ENCODE data around the gene SGPL1. TPM values are rescaled to one million over a fixed set of nuclear protein-coding genes. Genes with fewer than 3 reads are reported as not detected.
"Not testable (repeated sequence)": the region's sequence is repeated elsewhere in the genome, so short reads cannot be mapped to it uniquely, and the experiment has no call there.

The SGPL1 gene, protein sequence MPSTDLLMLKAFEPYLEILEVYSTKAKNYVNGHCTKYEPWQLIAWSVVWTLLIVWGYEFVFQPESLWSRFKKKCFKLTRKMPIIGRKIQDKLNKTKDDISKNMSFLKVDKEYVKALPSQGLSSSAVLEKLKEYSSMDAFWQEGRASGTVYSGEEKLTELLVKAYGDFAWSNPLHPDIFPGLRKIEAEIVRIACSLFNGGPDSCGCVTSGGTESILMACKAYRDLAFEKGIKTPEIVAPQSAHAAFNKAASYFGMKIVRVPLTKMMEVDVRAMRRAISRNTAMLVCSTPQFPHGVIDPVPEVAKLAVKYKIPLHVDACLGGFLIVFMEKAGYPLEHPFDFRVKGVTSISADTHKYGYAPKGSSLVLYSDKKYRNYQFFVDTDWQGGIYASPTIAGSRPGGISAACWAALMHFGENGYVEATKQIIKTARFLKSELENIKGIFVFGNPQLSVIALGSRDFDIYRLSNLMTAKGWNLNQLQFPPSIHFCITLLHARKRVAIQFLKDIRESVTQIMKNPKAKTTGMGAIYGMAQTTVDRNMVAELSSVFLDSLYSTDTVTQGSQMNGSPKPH
- total RNA-seq, result 10 to 100 TPM; 33.2 to 50.1 (median 38.0) TPM
- long read RNA-seq, full-length matches to known transcripts, result 2 of 10 reads
- long read RNA-seq, partial matches to known transcripts, result 0 of 10 reads
- long read RNA-seq, other reads (novel, unspliced or antisense), result 8 of 10 reads

DNA sequence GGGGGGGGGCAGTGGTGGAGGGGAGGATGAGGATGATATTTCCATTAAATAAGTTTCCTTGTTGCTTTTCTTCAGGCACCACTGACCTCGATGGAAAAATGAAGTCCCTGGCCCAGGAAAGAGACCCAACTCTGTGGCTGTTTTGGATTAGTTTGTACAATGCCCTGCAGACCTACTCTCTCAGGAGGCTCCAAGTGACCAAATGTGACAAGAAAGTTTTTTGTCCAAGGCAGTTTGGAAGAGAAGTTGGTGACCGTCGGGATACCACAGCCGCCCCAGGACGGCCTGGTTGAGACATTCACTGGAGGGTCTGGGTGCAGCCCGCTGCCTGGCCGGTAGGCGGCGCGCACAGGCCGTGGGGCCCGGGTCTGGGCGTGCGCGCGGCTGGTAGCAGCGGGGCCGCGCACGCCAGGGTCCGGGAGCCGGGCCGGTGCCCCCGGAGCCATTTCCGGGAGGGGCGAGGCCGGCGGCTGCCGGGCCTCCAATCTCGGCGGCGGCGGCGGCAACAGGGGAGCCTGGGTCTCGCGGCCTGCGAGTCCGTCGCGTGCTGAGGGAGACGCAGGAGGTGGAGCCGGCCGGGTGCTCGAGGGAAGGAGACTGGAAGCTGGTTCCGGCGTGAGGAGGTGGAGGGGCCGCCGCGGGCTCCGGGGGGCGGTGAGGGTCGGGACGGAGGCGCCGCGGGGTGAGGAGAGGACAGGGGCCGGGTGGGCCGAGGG lies at the start of gene SGPL1:
Gene SGPL1 (plus strand): TSS at position 445 of the 716 bp plus-strand sequence. CDS start 906 bp downstream, outside the sequence.
- peak; percentile 85 to 88 (median 87) for DNase-seq
- peak; percentile 90 to 96 (median 93) for ATAC-seq
- intact Hi-C loops (cut with DNase I), result no loop called here
- Histone ChIP-seq H3K4me1 (peaks cover 0 to 13% (median 4%) of the 10 kb centered on the region in 4 donors), H3K4me3 (peak within 1 kb of the TSS; percentile 66 to 77 (median 71)), H3K27ac (peak within 1 kb of the TSS; percentile 66 to 90 (median 73)), H3K36me3 (peaks cover 0 to 12% (median 2%) of the 10 kb centered on the region in 4 donors), H3K27me3 (no peaks in the 10 kb centered on the region), H3K9me3 (no peaks in the 10 kb centered on the region)
- 12% methylated on average over 12 of the region's 58 CpGs for WGBS (ENCODE audit: insufficient coverage, low coverage, low lambda C conversion rate, missing lambda C conversion rate)
- TF ChIP-seq CTCF (IDR thresholded peaks at IDR 0.05), result peak; percentile 98 to 100 (median 98)
- peak; percentile 65 for TF ChIP-seq POLR2A (IDR thresholded peaks at IDR 0.05)

- H3K27me3 ChIP-seq; H3K27ac ChIP-seq; ATAC-seq; H3K4me1 ChIP-seq; H3K4me3 ChIP-seq; H3K9me3 ChIP-seq; intact Hi-C loops (cut with DNase I); H3K36me3 ChIP-seq: not testable (repeated sequence)
- peak in 1 of 3 donors; percentile 35 for DNase-seq
- 63% methylated on average over 4 of the region's 6 CpGs for WGBS (ENCODE audit: insufficient coverage, low coverage, low lambda C conversion rate, missing lambda C conversion rate)
These were observed 47.6 kb upstream of the SGPL1 start for GRCh38 chr10:70768026-70768685.

- TF ChIP-seq CTCF (IDR thresholded peaks at IDR 0.05), result no peak
- no peak for TF ChIP-seq POLR2A (IDR thresholded peaks at IDR 0.05)
- DNase-seq (no peak), ATAC-seq (no peak)
- no peak overlapping the region for H3K4me3 ChIP-seq
- no peaks in the 10 kb centered on the region for H3K4me1 ChIP-seq
- intact Hi-C loops (cut with DNase I), result no loop called here
- 81% methylated on average over 2 of the region's 4 CpGs for WGBS (ENCODE audit: insufficient coverage, low coverage, low lambda C conversion rate, missing lambda C conversion rate)
- H3K27me3 ChIP-seq, result no peaks in the 10 kb centered on the region
- H3K36me3 ChIP-seq, result no peaks in the 10 kb centered on the region
- H3K27ac ChIP-seq, result no peak overlapping the region
- H3K9me3 ChIP-seq, result no peaks in the 10 kb centered on the region
These were observed 46.6 kb upstream of the SGPL1 start for GRCh38 chr10:70769121-70769520.

DNA sequence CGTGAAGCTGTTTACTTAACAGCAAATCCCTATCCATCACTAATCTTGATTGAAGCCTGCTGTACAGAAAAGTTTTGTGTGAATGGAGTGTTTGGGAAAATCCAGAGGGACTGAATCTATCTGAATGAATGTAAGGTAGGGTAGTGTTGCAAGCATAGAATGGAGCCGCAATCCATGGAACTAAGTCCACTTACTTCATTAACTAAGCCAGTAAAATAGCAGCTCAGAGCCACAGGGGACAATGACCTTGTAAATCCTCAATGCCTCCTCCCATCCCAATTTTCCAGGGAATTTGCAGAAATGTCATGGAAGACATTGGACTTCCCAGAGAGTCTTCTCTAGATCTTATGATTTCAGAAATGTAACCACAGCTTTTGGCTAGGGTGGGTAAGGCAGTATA lies 45.7 kb upstream of the SGPL1 start:
- no peak for TF ChIP-seq CTCF (IDR thresholded peaks at IDR 0.05)
- no peak for TF ChIP-seq POLR2A (IDR thresholded peaks at IDR 0.05)
- Histone ChIP-seq H3K27ac (no peak overlapping the region), H3K4me1 (no peaks in the 10 kb centered on the region), H3K4me3 (no peak overlapping the region), H3K36me3 (no peaks in the 10 kb centered on the region), H3K9me3 (no peaks in the 10 kb centered on the region), H3K27me3 (no peaks in the 10 kb centered on the region)
- ATAC-seq (peak in 1 of 4 donors; percentile 82), DNase-seq (no peak)
- intact Hi-C loops (cut with DNase I), result no loop called here
- WGBS (ENCODE audit: insufficient coverage, low coverage, low lambda C conversion rate, missing lambda C conversion rate), result 85% methylated on average over 1 of the region's 2 CpGs

DNA sequence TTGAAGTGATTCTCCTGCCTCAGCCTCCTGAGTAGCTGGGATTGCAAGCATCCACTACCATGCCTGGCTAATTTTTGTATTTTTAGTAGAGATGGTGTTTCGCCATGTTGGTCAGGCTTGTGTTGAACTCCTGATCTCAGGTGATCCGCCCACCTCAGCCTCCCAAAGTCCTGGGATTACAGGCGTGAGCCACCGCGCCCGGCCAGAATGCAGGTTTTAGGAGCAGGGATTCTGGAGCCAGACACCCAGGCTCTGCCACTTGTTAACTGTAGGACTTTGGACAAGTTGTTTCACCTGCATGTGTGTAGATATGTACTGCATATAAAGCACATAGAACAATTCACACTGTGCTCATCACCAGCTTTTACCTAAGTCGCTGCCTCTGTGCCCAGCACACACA lies 45.2 kb upstream of the SGPL1 start:
- H3K9me3 ChIP-seq; ATAC-seq; H3K4me1 ChIP-seq; intact Hi-C loops (cut with DNase I); H3K27ac ChIP-seq; H3K36me3 ChIP-seq; H3K4me3 ChIP-seq; DNase-seq; H3K27me3 ChIP-seq: not testable (repeated sequence)
- 84% methylated on average over 2 of the region's 7 CpGs for WGBS (ENCODE audit: insufficient coverage, low coverage, low lambda C conversion rate, missing lambda C conversion rate)
